HepG2 (cell line): ENCODE results near the gene ENGASE. TPM values are rescaled to one million over a fixed set of nuclear protein-coding genes. Genes with fewer than 3 reads are reported as not detected.
A peak's percentile ranks its signal among the peaks of the same experiment; 100 is the strongest.

Experiments used
- ARID2 ChIP-seq: sonication (generic); formaldehyde crosslinking; IDR thresholded peaks from 2 replicates; pipeline ENCODE4 v1.8.1; 2022; ENCODE audit warnings: mild to moderate bottlenecking, missing genetic modification reagents, borderline replicate concordance
- ARNT2 ChIP-seq: sonication (generic); formaldehyde crosslinking; IDR thresholded peaks from 2 replicates; pipeline ENCODE4 v1.8.0; 2022; ENCODE audit warnings: mild to moderate bottlenecking, low read depth, missing genetic modification reagents, moderate library complexity
- CCDC6 ChIP-seq: sonication (generic); formaldehyde crosslinking; IDR thresholded peaks from 2 replicates; pipeline ENCODE4 v1.8.1; 2022; ENCODE audit warnings: mild to moderate bottlenecking, missing genetic modification reagents, moderate library complexity
- CREB1 ChIP-seq, 2 experiments: fragments of 450-650 bp in 1 of 2; IDR thresholded peaks; 2 replicates each; pipeline ENCODE4 v1.6.1; 2016 to 2017; ENCODE audit warnings: control low read depth in 1 of 2, mild to moderate bottlenecking in 1 of 2, missing compliant biosample characterization in 1 of 2, missing genetic modification characterization in 1 of 2
- HCFC1 ChIP-seq: fragments of 150-350 bp; IDR thresholded peaks from 2 replicates; pipeline ENCODE4 v1.6.1; 2014; ENCODE audit warnings: low read depth, low read length
- HNRNPH1 ChIP-seq: fragments of 200-400 bp; formaldehyde crosslinking; optimal IDR thresholded peaks from 2 replicates; pipeline ENCODE3; 2017; ENCODE audit warnings: mild to moderate bottlenecking, low read depth, low read length
- HNRNPLL ChIP-seq: fragments of 200-400 bp; formaldehyde crosslinking; IDR thresholded peaks from 2 replicates; pipeline ENCODE4 v1.6.1; 2017; ENCODE audit warnings: mild to moderate bottlenecking, low read depth, low read length; ENCODE audit not compliant: poor library complexity, severe bottlenecking
- HNRNPUL1 ChIP-seq: fragments of 200-400 bp; formaldehyde crosslinking; IDR thresholded peaks from 2 replicates; pipeline ENCODE4 v1.6.1; 2017; ENCODE audit warnings: low read depth, mild to moderate bottlenecking, low read length, moderate library complexity
- HOMEZ ChIP-seq: IDR thresholded peaks from 2 replicates; pipeline ENCODE4 v1.6.1; 2016; ENCODE audit warnings: low read depth
- IKZF1 ChIP-seq: fragments of 450-650 bp; IDR thresholded peaks from 2 replicates; pipeline ENCODE4 v1.7.1; 2016
- NBN ChIP-seq: fragments of 450-650 bp; conservative IDR thresholded peaks from 2 replicates; pipeline ENCODE4 v1.6.1; 2017
- NFKB2 ChIP-seq: sonication (generic); formaldehyde crosslinking; IDR thresholded peaks from 2 replicates; pipeline ENCODE4 v1.4.0; 2020; ENCODE audit warnings: missing genetic modification reagents, borderline replicate concordance
- NR2F1 ChIP-seq, 2 experiments: fragments of 450-650 bp in 1 of 2; formaldehyde crosslinking in 1 of 2; IDR thresholded peaks; 2 replicates each; pipeline versions ENCODE4 v1.5.0 to v1.6.1; 2016 to 2020; ENCODE audit warnings: mild to moderate bottlenecking in 1 of 2, missing compliant biosample characterization in 1 of 2, missing genetic modification reagents in 1 of 2, moderate library complexity in 1 of 2
- RAD21 ChIP-seq: fragments of 450-650 bp; formaldehyde crosslinking; IDR thresholded peaks from 2 replicates; pipeline ENCODE4 v1.5.0; 2020; ENCODE audit warnings: mild to moderate bottlenecking
- SRF ChIP-seq: IDR thresholded peaks from 2 replicates; pipeline ENCODE4 v1.6.1; 2011; ENCODE audit warnings: mild to moderate bottlenecking, low read depth, low read length, moderate library complexity
- TBX3 ChIP-seq: fragments of 450-650 bp; IDR thresholded peaks from 2 replicates; pipeline ENCODE4 v1.6.1; 2017; ENCODE audit warnings: antibody characterized with exemption, mild to moderate bottlenecking, inconsistent platforms, borderline replicate concordance
- U2AF1 ChIP-seq: fragments of 200-400 bp; formaldehyde crosslinking; optimal IDR thresholded peaks from 2 replicates; pipeline ENCODE3; 2017; ENCODE audit warnings: mild to moderate bottlenecking, low read depth, low read length
- ZNF431 ChIP-seq: sonication (generic); formaldehyde crosslinking; IDR thresholded peaks from 2 replicates; pipeline ENCODE4 v1.9.0; 2022; ENCODE audit warnings: missing genetic modification reagents, low read depth, mild to moderate bottlenecking, borderline replicate concordance
- ZNF446 ChIP-seq: sonication (generic); formaldehyde crosslinking; IDR thresholded peaks from 2 replicates; pipeline ENCODE4 v1.5.0; 2020; ENCODE audit warnings: mild to moderate bottlenecking, missing genetic modification reagents
- ZNF597 ChIP-seq: sonication (generic); formaldehyde crosslinking; IDR thresholded peaks from 2 replicates; pipeline ENCODE4 v1.5.0; 2020; ENCODE audit warnings: missing genetic modification reagents
- ZNF749 ChIP-seq: sonication (generic); formaldehyde crosslinking; IDR thresholded peaks from 2 replicates; pipeline ENCODE4 v1.8.0; 2022; ENCODE audit warnings: mild to moderate bottlenecking, missing genetic modification reagents, moderate library complexity, borderline replicate concordance
- ZNF768 ChIP-seq: sonication (generic); formaldehyde crosslinking; IDR thresholded peaks from 2 replicates; pipeline ENCODE4 v1.4.0; 2020; ENCODE audit warnings: missing genetic modification reagents
- ZNF792 ChIP-seq: IDR thresholded peaks from 2 replicates; pipeline ENCODE4 v1.6.1; 2016
- ZSCAN22 ChIP-seq: sonication (generic); formaldehyde crosslinking; IDR thresholded peaks from 2 replicates; pipeline ENCODE4 v1.4.0; 2020; ENCODE audit warnings: mild to moderate bottlenecking, missing genetic modification reagents
- ZSCAN31 ChIP-seq: sonication (generic); formaldehyde crosslinking; IDR thresholded peaks from 2 replicates; pipeline ENCODE4 v1.5.0; 2020; ENCODE audit warnings: low read depth, mild to moderate bottlenecking, missing genetic modification reagents
- polyA plus RNA-seq, 8 experiments: library from polyadenylated mRNA; depleted of rRNA in 3 of 8; stranded (reverse) in 7 of 8; unstranded in 1 of 8; fragments of >200 nt; fragmentation: Illumina TruSeq in 4 of 8; extraction: Trizol in 4 of 8; gene quantifications; 2 replicates each; pipeline versions ENCODE4 v1.2.1 to v1.2.3, GENCODE V29; 2011 to 2016; ENCODE audit warnings: low read depth in 4 of 8, missing spikeins in 1 of 8, mixed read lengths in 1 of 8; ENCODE audit not compliant: insufficient read depth in 1 of 8
- total RNA-seq, 5 experiments: library from RNA; depleted of rRNA; stranded (reverse); fragments of >200 nt; fragmentation: Illumina TruSeq; extraction: Trizol; gene quantifications; 2 replicates each; pipeline ENCODE4 v1.2.3, GENCODE V29; 2016; ENCODE audit warnings: low read depth in 1 of 5
- TF ChIP-seq, protein P1 (sequence below): sonication (generic); formaldehyde crosslinking; IDR thresholded peaks from 2 replicates; pipeline ENCODE4 v1.4.0; 2020; ENCODE audit warnings: mild to moderate bottlenecking, missing genetic modification reagents

ENGASE gene
- total and polyA plus RNA-seq, 2 of the 13 experiments (the other 11 are each of a cell fraction or from before 2014, with no cell fraction given), result 10.6 to 18.1 TPM

DNA sequence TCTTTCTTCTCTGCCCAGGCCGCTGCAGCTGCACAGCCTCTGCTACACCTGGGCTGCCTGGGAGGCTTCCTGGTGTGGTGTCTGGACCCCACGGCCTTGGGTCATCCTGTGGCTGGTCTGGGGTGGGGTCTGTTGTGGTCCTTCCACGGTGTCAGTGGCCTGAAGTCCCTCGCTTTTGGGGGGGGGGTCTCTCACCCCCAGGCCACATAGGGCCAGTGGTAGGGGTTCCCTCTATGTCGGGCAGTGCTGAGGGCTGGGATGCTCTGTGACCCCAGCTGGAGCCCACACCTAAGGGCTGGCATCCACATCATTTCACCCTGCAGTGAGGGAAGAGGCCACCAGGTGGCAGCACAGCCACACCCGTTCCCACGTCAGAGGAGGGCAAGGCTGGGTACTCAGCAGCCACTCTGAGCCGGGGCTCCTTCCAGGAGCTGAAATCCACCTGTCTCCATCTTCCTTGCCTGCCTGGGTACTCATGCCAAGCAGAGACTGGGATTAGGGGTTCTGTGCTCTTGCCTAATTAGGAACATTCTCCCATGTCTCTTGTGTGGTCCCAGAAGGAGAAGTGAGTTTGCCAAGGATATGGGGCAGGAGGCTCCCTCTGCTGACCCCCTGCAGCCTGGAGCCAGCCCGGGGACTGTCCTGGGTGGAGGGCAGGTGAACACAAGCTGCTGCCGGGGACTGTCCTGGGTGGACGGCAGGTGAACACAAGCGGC lies 13.0 kb downstream of the ENGASE start (continued):
- TF ChIP-seq CCDC6 (CRISPR knock-in tag) (no peak), ZNF431 (CRISPR knock-in tag) (no peak), TBX3 (no peak), ARID2 (CRISPR knock-in tag) (no peak), ZNF768 (CRISPR knock-in tag) (peak; percentile 80), IKZF1 (no peak), CREB1 (IDR thresholded peaks at IDR 0.05) (no peak), CREB1 (CRISPR knock-in tag; IDR thresholded peaks at IDR 0.05) (no peak), HCFC1 (no peak), HNRNPH1 (no peak), HNRNPLL (no peak), HNRNPUL1 (no peak), SRF (no peak), ZNF749 (CRISPR knock-in tag) (no peak), NFKB2 (CRISPR knock-in tag) (peak; percentile 38; the same call in 1 of the 2 replicates), ZNF446 (CRISPR knock-in tag) (no peak), NR2F1 (CRISPR knock-in tag; IDR thresholded peaks at IDR 0.05) (no peak), ZNF792 (CRISPR knock-in tag) (no peak), ZSCAN31 (CRISPR knock-in tag) (no peak), ZSCAN22 (CRISPR knock-in tag) (no peak), ARNT2 (no peak), NBN (no peak), HOMEZ (CRISPR knock-in tag) (no peak), U2AF1 (no peak), ZNF597 (no peak), RAD21 (CRISPR knock-in tag) (peak; percentile 87)
- TF ChIP-seq, protein P1, sequence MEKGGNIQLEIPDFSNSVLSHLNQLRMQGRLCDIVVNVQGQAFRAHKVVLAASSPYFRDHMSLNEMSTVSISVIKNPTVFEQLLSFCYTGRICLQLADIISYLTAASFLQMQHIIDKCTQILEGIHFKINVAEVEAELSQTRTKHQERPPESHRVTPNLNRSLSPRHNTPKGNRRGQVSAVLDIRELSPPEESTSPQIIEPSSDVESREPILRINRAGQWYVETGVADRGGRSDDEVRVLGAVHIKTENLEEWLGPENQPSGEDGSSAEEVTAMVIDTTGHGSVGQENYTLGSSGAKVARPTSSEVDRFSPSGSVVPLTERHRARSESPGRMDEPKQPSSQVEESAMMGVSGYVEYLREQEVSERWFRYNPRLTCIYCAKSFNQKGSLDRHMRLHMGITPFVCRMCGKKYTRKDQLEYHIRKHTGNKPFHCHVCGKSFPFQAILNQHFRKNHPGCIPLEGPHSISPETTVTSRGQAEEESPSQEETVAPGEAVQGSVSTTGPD (CRISPR knock-in tag), result no peak
